Testis (tissue), 3 donors: Measurements from ENCODE around the gene BTN2A1. TPM values are rescaled to one million over a fixed set of nuclear protein-coding genes. Genes with fewer than 3 reads are reported as not detected.
"Not testable (repeated sequence)": the region's sequence is repeated elsewhere in the genome, so short reads cannot be mapped to it uniquely, and the experiment has no call there.

Experiments used
- DNase-seq: peaks from one replicate; pipeline ENCODE4 v3.0.0-alpha.2; 2019
- H3K27ac ChIP-seq, 2 donors: fragments of 200-600 bp; sonication (generic); one replicate each; pipeline ENCODE4 v1.5.1; 2019
- H3K27me3 ChIP-seq: fragments of 200-600 bp; sonication (generic); one replicate; pipeline ENCODE4 v1.5.1; 2019
- H3K36me3 ChIP-seq: fragments of 200-600 bp; sonication (generic); one replicate; pipeline ENCODE4 v1.5.1; 2017; ENCODE audit warnings: low read depth; ENCODE audit errors: missing control alignments
- H3K4me1 ChIP-seq: fragments of 200-600 bp; sonication (generic); one replicate; pipeline ENCODE4 v1.5.1; 2019
- H3K4me3 ChIP-seq, 2 donors: fragments of 200-600 bp; sonication (generic); one replicate each; pipeline ENCODE4 v1.5.1; 2017 to 2019
- H3K9me3 ChIP-seq: fragments of 200-600 bp; sonication (generic); one replicate; pipeline ENCODE4 v1.5.1; 2017
- CTCF ChIP-seq, 3 experiments: fragments of 450-650 bp in 2 of 3; fragments of 200-600 bp in 1 of 3; sonication (generic) in 1 of 3; IDR thresholded peaks; one replicate each; pipeline ENCODE4 v1.5.1; 2016 to 2019; ENCODE audit warnings: antibody characterized with exemption in 3 of 3, mild to moderate bottlenecking in 2 of 3, moderate library complexity in 1 of 3
- POLR2A ChIP-seq: fragments of 450-650 bp; IDR thresholded peaks from one replicate; pipeline ENCODE4 v1.6.1; 2017; ENCODE audit warnings: antibody characterized with exemption, mild to moderate bottlenecking, moderate library complexity
- WGBS, 2 donors: methylation state at CpG; one replicate each; pipeline ENCODE4 v1.1.5; 2018; 5-methylcytosine and 5-hydroxymethylcytosine counted together
- intact Hi-C: fragments of 100-400 bp; cut with DNase I; formaldehyde crosslinking; loops from one replicate; pipeline ENCODE4 v1.15.1; 2023; ENCODE audit warnings: low total_unique reads
- polyA plus RNA-seq: library from polyadenylated mRNA; stranded (reverse); fragments of 350-450 nt; fragmentation: Illumina TruSeq; extraction: RNeasy Lipid Tissue Mini Kit (QIAGEN cat#74804); gene quantifications from one replicate; pipeline ENCODE4 v1.2.3, GENCODE V29; 2014; ENCODE audit warnings: low read depth, low replicate concordance; ENCODE audit not compliant: insufficient read depth
- total RNA-seq, 2 donors: library from RNA; depleted of rRNA; stranded (reverse); fragments of >200 nt; gene quantifications; one replicate each; pipeline ENCODE4 v1.2.3, GENCODE V29; 2016

BTN2A1 gene
- total and polyA plus RNA-seq, 3 donors from 2014 or later, result 26.0 to 27.9 (median 27.6) TPM

- no peaks in the 10 kb centered on the region for H3K36me3 ChIP-seq
- TF ChIP-seq POLR2A, result no peak
- no peak for TF ChIP-seq CTCF (IDR thresholded peaks at IDR 0.05)
- no peaks in the 10 kb centered on the region for H3K27me3 ChIP-seq
- intact Hi-C loops, result no loop called here
- no peak overlapping the region for H3K27ac ChIP-seq
- H3K9me3 ChIP-seq, result no peaks in the 10 kb centered on the region
- DNase-seq, result no peak
- WGBS, 2 donors, result 82 to 89% methylated on average over 16 of the region's 16 CpGs
- H3K4me1 ChIP-seq, result peaks cover 28% of the 10 kb centered on the region
- no peak overlapping the region for H3K4me3 ChIP-seq
Measured at GRCh38 chr6:26459023-26459810, 1.5 kb downstream of the BTN2A1 start.

DNA sequence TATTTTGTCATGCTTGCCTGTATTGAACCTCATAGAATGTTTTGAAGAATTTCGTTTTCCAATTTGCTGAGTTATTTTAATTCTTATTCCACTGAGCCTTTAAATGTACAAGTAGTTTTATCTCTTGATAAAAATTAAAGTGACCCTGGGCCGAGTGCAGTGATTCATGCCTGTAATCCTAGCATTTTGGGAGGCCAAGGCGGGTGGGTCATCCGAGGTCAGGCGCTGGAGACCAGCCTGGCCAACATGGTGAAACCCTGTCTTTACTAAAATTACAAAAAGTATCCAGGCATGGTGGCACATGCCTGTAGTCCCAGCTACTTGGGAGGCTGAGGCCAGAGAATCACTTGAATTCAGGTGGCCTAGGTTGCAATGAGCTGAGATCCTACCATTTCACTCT is 3.6 kb downstream of the BTN2A1 start:
- DNase-seq, intact Hi-C loops, H3K36me3 ChIP-seq, H3K27ac ChIP-seq, H3K27me3 ChIP-seq, H3K4me3 ChIP-seq, H3K9me3 ChIP-seq: not testable (repeated sequence)
- H3K4me1 ChIP-seq, result peaks cover 28% of the 10 kb centered on the region
- WGBS, 2 donors, result 66 to 74% methylated on average over 5 of the region's 5 CpGs

GRCh38 chr6:26464014-26464413 is 6.3 kb downstream of the BTN2A1 start:
- H3K9me3 ChIP-seq, result no peaks in the 10 kb centered on the region
- no peak overlapping the region for H3K27ac ChIP-seq
- intact Hi-C loops, result no loop called here
- DNase-seq, result no peak
- peaks cover 21% of the 10 kb centered on the region for H3K4me1 ChIP-seq
- H3K4me3 ChIP-seq, result no peak overlapping the region
- H3K36me3 ChIP-seq, result no peaks in the 10 kb centered on the region
- no peaks in the 10 kb centered on the region for H3K27me3 ChIP-seq
- TF ChIP-seq CTCF (IDR thresholded peaks at IDR 0.05) (no peak), POLR2A (no peak)
- 91 to 97% methylated on average over 4 of the region's 4 CpGs for WGBS, 2 donors

- intact Hi-C loops, result no loop called here
- DNase-seq, result no peak
- H3K36me3 ChIP-seq, result no peaks in the 10 kb centered on the region
- no peaks in the 10 kb centered on the region for H3K27me3 ChIP-seq
- TF ChIP-seq POLR2A (no peak), CTCF (IDR thresholded peaks at IDR 0.05) (no peak)
- peaks cover 15% of the 10 kb centered on the region for H3K4me1 ChIP-seq
- H3K4me3 ChIP-seq, result no peak overlapping the region
- WGBS, 2 donors, result 96% methylated on average over 7 of the region's 7 CpGs
- no peak overlapping the region for H3K27ac ChIP-seq
- H3K9me3 ChIP-seq, result no peaks in the 10 kb centered on the region
Measured at GRCh38 chr6:26464416-26465131, 6.8 kb downstream of the BTN2A1 start.

- 94 to 95% methylated on average over 3 of the region's 3 CpGs for WGBS, 2 donors
- H3K4me1 ChIP-seq, result peaks cover 4% of the 10 kb centered on the region
- intact Hi-C loops, result no loop called here
- no peaks in the 10 kb centered on the region for H3K9me3 ChIP-seq
- H3K27me3 ChIP-seq, result no peaks in the 10 kb centered on the region
- TF ChIP-seq CTCF (IDR thresholded peaks at IDR 0.05) (no peak), POLR2A (no peak)
- no peaks in the 10 kb centered on the region for H3K36me3 ChIP-seq
- H3K27ac ChIP-seq, result no peak overlapping the region
- H3K4me3 ChIP-seq, result no peak overlapping the region
- DNase-seq, result no peak
Measured at GRCh38 chr6:26465776-26466175, 8.0 kb downstream of the BTN2A1 start.
